Germinal center (tissue), 1 donor: ENCODE measurements around the gene HERC4.
A peak's percentile ranks its signal among the peaks of the same experiment; 100 is the strongest.

ENCODE experiments used
- DNase-seq: peaks from one replicate; pipeline ENCODE4 v3.0.0; 2012; ENCODE audit warnings: mixed read lengths, low spot score

The HERC4 gene

GRCh38 chr10:68074775-68075549 is at the start of gene HERC4:
Gene HERC4, minus strand, starts transcription at chr10:68075283. Its CDS starts 2,175 bp downstream, at chr10:68073108.
- peak; percentile 97 for DNase-seq

GRCh38 chr10:68124718-68125117 is 49.6 kb upstream of the HERC4 start:
- no peak for DNase-seq

- no peak for DNase-seq
Measured at GRCh38 chr10:68121852-68122251, 46.8 kb upstream of the HERC4 start.

GRCh38 chr10:68121020-68121743 is 46.1 kb upstream of the HERC4 start:
- no peak for DNase-seq

GRCh38 chr10:68118657-68119056 is 43.6 kb upstream of the HERC4 start:
- DNase-seq = no peak

GRCh38 chr10:68112837-68113236 is 37.8 kb upstream of the HERC4 start:
- DNase-seq = no peak

GRCh38 chr10:68111584-68111983 is 36.5 kb upstream of the HERC4 start:
- no peak for DNase-seq

- no peak for DNase-seq
Measured at GRCh38 chr10:68110027-68110426, 34.9 kb upstream of the HERC4 start.

- no peak for DNase-seq
Measured at GRCh38 chr10:68109331-68109730, 34.2 kb upstream of the HERC4 start, which contains the start of gene MYPN. Gene MYPN, plus strand, starts transcription at chr10:68109488. Its CDS starts 11,951 bp downstream, at chr10:68121439.

GRCh38 chr10:68108653-68109052 is 33.6 kb upstream of the HERC4 start:
- DNase-seq = no peak

GRCh38 chr10:68108051-68108450 is 33.0 kb upstream of the HERC4 start:
- no peak for DNase-seq

- DNase-seq = no peak
Measured at GRCh38 chr10:68107651-68108050, 32.6 kb upstream of the HERC4 start.

GRCh38 chr10:68106656-68107055 is 31.6 kb upstream of the HERC4 start:
- DNase-seq = no peak

GRCh38 chr10:68105820-68106219 is 30.7 kb upstream of the HERC4 start:
- no peak for DNase-seq

GRCh38 chr10:68103901-68104300 is 28.8 kb upstream of the HERC4 start:
- no peak for DNase-seq

GRCh38 chr10:68103261-68103878 is 28.3 kb upstream of the HERC4 start:
- no peak for DNase-seq

- DNase-seq = no peak
Measured at GRCh38 chr10:68101066-68101465, 26.0 kb upstream of the HERC4 start.

GRCh38 chr10:68099736-68100135 is 24.7 kb upstream of the HERC4 start:
- DNase-seq = no peak

GRCh38 chr10:68096913-68097516 is 21.9 kb upstream of the HERC4 start:
- no peak for DNase-seq

- no peak for DNase-seq
Measured at GRCh38 chr10:68095153-68095552, 20.1 kb upstream of the HERC4 start.

- no peak for DNase-seq
Measured at GRCh38 chr10:68092512-68092911, 17.4 kb upstream of the HERC4 start.

GRCh38 chr10:68090586-68090985 is 15.5 kb upstream of the HERC4 start:
- DNase-seq = no peak

- DNase-seq = no peak
Measured at GRCh38 chr10:68088740-68089139, 13.7 kb upstream of the HERC4 start.
